SH-SY5Y (cell line): ENCODE results near the gene CSNK2A1.

Source experiments
- GATA2 ChIP-seq: IDR thresholded peaks from 2 replicates; pipeline ENCODE4 v1.6.1; 2011; ENCODE audit warnings: mild to moderate bottlenecking, low read depth, low read length
- GATA3 ChIP-seq: IDR thresholded peaks from 2 replicates; pipeline ENCODE4 v1.6.1; 2011; ENCODE audit warnings: low read depth, mild to moderate bottlenecking, low read length, moderate library complexity

GRCh38 chr20:443223-443775, 100.3 kb downstream of the CSNK2A1 start:
- TF ChIP-seq GATA2: no peak
- TF ChIP-seq GATA3: no peak
